ENCODE data around the gene SRC. TPM values are rescaled to one million over a fixed set of nuclear protein-coding genes. Genes with fewer than 3 reads are reported as not detected.

Gene SRC
- total RNA-seq, 4 donors from 2014 or later: 15.1 to 29.3 (median 19.7) TPM

DNA sequence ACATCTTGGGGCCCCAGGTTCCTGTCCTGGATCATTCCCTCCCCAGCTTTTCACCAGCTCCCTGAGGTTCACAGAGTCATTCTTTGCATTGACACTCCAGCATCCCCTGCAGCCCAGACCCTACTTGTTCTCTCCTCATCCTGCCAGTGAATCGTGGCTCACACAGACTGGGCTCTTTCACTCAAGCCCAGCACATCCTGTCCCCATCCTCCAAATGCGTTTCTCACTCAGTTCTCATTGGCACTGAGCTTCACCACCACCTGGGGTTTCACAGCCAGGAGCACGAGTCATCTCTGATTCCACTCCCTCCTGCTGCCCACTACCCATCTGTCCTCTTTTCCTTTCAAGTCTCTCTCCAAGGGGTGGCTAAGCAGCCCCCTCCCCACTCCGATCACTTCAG lies 89.7 kb downstream of the SRC start:
- DNase-seq (ENCODE audit: low spot score) (no peak), ATAC-seq (ENCODE audit: low FRiP score) (no peak)
- TF ChIP-seq, protein P1, sequence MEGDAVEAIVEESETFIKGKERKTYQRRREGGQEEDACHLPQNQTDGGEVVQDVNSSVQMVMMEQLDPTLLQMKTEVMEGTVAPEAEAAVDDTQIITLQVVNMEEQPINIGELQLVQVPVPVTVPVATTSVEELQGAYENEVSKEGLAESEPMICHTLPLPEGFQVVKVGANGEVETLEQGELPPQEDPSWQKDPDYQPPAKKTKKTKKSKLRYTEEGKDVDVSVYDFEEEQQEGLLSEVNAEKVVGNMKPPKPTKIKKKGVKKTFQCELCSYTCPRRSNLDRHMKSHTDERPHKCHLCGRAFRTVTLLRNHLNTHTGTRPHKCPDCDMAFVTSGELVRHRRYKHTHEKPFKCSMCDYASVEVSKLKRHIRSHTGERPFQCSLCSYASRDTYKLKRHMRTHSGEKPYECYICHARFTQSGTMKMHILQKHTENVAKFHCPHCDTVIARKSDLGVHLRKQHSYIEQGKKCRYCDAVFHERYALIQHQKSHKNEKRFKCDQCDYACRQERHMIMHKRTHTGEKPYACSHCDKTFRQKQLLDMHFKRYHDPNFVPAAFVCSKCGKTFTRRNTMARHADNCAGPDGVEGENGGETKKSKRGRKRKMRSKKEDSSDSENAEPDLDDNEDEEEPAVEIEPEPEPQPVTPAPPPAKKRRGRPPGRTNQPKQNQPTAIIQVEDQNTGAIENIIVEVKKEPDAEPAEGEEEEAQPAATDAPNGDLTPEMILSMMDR (IDR thresholded peaks at IDR 0.05): no peak

DNA sequence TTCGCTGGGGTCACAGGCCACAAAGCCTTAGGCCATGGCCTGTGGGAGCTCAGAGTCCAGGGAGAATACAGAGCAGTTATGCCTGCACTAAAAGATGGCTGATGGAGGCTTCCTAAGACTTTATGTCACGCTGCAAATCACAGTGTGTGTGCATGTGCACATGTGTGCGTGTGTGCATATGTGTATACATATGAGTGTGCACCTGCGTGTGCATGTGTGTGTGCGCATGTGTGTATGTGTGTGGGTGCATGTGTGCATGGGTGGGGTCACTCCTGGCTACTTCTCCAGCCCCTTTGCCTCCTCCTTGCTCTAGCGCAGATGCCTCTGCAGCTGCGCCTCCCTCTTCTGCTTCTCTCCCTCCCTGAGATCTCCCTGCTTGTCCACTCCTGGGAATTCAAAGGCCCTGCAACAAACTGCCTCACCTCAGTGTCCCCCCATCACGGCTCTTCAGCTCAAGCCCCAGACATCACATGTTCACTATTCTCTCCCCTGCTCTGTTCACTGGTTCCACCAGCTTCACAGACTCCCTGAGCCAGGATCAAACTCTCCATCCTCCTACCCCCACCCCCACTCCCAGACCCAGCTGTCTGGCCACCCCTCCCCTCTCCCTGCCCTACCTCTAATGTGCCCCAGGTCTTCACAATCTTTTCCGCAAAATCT lies 90.7 kb downstream of the SRC start:
- ATAC-seq (ENCODE audit: low FRiP score) (no peak), DNase-seq (ENCODE audit: low spot score) (no peak)
- TF ChIP-seq, protein P1 (IDR thresholded peaks at IDR 0.05): no peak

DNA sequence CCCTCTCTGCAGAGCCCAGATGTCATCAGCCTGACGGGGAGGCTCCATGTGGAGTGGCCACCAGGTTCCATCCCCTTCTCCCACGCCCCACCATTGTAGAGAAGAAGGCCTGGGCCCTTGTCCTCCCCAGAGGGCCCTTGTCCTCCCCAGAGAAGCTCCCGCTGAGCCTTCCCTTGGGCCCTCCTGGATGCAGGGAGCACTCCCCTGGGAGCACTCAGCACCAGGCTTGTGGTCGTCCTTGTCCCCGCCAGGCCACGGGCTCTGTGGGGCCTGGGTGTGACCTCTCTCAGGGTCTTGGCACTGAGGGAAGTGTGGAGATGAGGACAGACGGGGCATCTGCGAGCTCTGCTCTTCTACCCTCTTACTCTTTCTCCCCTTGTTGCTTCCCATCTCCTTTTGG lies 91.7 kb downstream of the SRC start:
- TF ChIP-seq, protein P1 (IDR thresholded peaks at IDR 0.05): no peak
- ATAC-seq (ENCODE audit: low FRiP score) (no peak), DNase-seq (ENCODE audit: low spot score) (no peak)

DNA sequence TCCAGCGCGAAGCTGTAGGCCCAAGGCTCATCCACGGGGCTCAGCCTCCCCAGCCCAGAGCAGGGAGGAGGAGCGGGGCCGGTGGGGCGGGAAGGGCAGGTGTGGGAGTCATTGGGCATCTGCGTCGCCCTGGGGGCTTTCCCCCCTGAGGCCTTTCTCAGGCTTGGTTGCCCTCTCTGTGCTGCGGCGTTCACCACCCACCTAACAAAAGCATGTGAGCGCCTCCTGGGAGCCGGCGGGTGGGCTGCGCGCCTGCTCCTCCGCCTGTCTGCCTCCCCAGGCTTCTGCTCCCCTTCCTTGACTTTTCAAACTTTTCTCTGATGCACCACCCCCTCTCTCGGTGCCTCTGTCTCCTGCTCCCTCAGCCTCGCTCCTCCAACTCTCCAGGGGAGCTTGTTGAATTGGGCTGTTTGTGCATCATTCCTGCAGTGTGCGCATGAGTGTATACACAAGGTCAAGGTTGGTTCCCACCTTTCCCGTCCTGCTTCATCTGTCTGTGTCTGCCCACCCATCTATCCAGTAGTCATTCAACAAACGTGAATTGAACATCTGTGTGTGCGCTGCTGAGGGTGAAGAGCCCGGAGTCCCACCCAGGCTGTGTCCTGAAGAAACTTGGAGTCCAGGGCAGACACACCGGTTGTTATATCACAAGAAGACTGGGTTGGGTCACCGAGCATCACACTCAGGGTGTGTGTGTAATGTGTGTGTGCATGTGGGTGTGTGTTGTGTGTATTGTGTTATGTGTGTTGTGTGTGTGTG lies 92.7 kb downstream of the SRC start:
- ATAC-seq (ENCODE audit: low FRiP score): no peak
- TF ChIP-seq, protein P1 (IDR thresholded peaks at IDR 0.05): no peak
- DNase-seq (ENCODE audit: low spot score): no peak

DNA sequence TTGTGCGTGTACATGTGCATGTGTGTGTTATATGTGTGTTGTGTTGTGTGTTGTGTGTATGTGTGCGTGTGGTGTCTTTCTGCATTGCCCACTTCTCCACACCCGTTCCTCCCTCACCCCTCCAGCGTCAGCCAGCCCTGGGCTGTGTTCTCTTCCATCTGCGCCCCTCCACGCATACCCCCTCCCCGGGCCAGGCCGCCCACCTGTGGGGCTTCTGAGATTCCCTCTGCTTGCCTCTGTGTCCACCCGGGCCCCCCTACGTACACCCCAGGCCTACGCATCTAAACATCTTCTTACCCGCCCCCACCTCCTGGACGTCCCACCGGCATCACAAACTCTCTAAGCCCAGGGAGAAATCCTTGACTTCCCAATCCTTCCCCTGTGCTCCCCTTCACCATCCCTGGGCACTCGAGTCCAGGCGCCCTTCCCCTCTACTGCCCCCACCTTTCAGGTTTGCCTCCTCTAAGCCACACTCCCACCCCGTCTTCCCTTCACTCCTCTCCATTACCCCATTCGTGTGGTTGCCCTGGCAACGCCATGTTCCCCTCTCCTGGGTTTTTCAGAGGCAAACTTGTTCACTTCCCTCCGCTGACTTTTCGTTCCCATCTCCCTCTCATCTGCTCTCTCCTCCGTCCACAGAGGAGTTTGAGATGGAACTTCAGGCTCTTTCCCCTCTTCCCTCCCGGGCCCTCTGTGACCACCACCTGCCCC lies 93.4 kb downstream of the SRC start:
- TF ChIP-seq, protein P1 (IDR thresholded peaks at IDR 0.05): no peak
- ATAC-seq (ENCODE audit: low FRiP score) (no peak), DNase-seq (ENCODE audit: low spot score) (no peak)

DNA sequence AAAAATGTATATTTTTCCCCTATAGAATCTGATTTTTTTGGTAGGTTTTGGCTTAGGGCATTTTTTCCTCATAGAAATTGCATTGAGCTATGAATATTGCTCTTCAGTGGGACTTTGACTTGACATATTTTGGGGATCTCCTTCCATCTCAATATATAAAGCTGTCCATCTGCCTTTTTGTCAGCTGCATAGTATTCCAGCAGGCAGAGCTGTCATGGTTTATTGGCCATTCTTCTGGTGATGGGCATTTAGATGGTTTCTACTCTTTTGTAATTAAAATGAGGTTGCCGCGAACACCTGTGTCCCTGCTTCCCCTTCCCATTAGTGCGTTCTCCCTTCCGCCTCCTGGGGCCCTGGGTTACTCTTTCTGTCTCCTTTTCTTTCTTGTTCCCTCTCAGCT lies 95.1 kb downstream of the SRC start:
- DNase-seq (ENCODE audit: low spot score): no peak
- TF ChIP-seq, protein P1 (IDR thresholded peaks at IDR 0.05): no peak
- ATAC-seq (ENCODE audit: low FRiP score): no peak
